Endothelial cell of umbilical vein (primary cell): ENCODE data around the gene OPRM1. TPM values are rescaled to one million over a fixed set of nuclear protein-coding genes. Genes with fewer than 3 reads are reported as not detected.

ENCODE experiments used
- BruUV-seq: library from RNA; stranded (reverse); fragments of 400-500 nt; replicated peaks from 2 replicates; lab custom pipeline; 2021; lab: Mats Ljungman, UMichigan
- CTCF ChIA-PET: fragments of 300-600, 350-600 bp; sonication (Branson Sonifier 250); formaldehyde crosslinking; loops from one replicate; lab custom pipeline; 2021; ENCODE audit warnings: antibody characterized with exemption, inconsistent platforms; lab: Charles Lee
- POLR2A ChIA-PET: fragments of 300-600, 350-600 bp; sonication (Branson Sonifier 250); formaldehyde crosslinking; loops from one replicate; lab custom pipeline; 2021; ENCODE audit warnings: antibody characterized with exemption, inconsistent platforms; lab: Charles Lee
- DNase-seq: peaks from one replicate; pipeline ENCODE4 v3.0.0-alpha.2; 2011; ENCODE audit warnings: low read depth, low spot score
- FAIRE-seq: peaks from 2 replicates; lab custom pipeline; 2011; peaks lifted over from hg19 to GRCh38; lab: Jason Lieb, UNC
- H2AFZ ChIP-seq: 2 replicates; pipeline ENCODE4 v1.6.0; 2012; ENCODE audit warnings: low read depth, low read length, control low read depth, inconsistent platforms
- H3K27ac ChIP-seq: 2 replicates; pipeline ENCODE4 v1.5.1; 2011; ENCODE audit warnings: low read depth, mild to moderate bottlenecking, control low read depth, low read length, moderate library complexity; ENCODE audit not compliant: insufficient read depth
- H3K27me3 ChIP-seq, 2 experiments: 2 replicates each; pipeline versions ENCODE4 v1.6.0 to v1.6.1; 2011; ENCODE audit warnings: low read length in 2 of 2, mixed read lengths in 1 of 2; ENCODE audit not compliant: control insufficient read depth in 2 of 2, insufficient read depth in 2 of 2
- H3K36me3 ChIP-seq, 2 experiments: 2 replicates in 1 of 2; 3 replicates in 1 of 2; pipeline ENCODE4 v1.5.1; 2011; ENCODE audit warnings: low read length in 2 of 2, mild to moderate bottlenecking in 1 of 2, moderate library complexity in 1 of 2; ENCODE audit not compliant: control insufficient read depth in 2 of 2, insufficient read depth in 2 of 2; ENCODE audit errors: extremely low read depth in 1 of 2
- H3K4me1 ChIP-seq: 3 replicates; pipeline ENCODE4 v1.5.1; 2011; ENCODE audit warnings: mild to moderate bottlenecking, low read length; ENCODE audit not compliant: control insufficient read depth, insufficient read depth; ENCODE audit errors: extremely low read depth
- H3K4me2 ChIP-seq: 2 replicates; pipeline ENCODE4 v1.6.1; 2011; ENCODE audit warnings: low read length, control low read depth, mixed read lengths; ENCODE audit not compliant: insufficient read depth
- H3K4me3 ChIP-seq, 3 experiments: fragments of 200-600 bp in 1 of 3; sonication (generic), shearing (Covaris generic) in 1 of 3; replicated peaks in 1 of 3; 2 replicates each; pipeline ENCODE4 v1.5.1; 2011 to 2016; ENCODE audit warnings: control low read depth in 3 of 3, low read length in 3 of 3, mild to moderate bottlenecking in 2 of 3, inconsistent platforms in 1 of 3, low read depth in 1 of 3, moderate library complexity in 1 of 3; ENCODE audit not compliant: insufficient read depth in 1 of 3
- H3K79me2 ChIP-seq: 2 replicates; pipeline ENCODE4 v1.6.0; 2012; ENCODE audit warnings: low read length, inconsistent platforms; ENCODE audit not compliant: control insufficient read depth, insufficient read depth
- H3K9ac ChIP-seq: replicated peaks from 2 replicates; pipeline ENCODE3; 2011; ENCODE audit warnings: low read length, control low read depth; ENCODE audit not compliant: insufficient read depth; ENCODE audit errors: extremely low read depth
- H3K9me1 ChIP-seq: replicated peaks from 3 replicates; pipeline ENCODE4 v1.6.0; 2011; ENCODE audit warnings: mild to moderate bottlenecking, low read length; ENCODE audit not compliant: control insufficient read depth, insufficient read depth; ENCODE audit errors: extremely low read depth
- H3K9me3 ChIP-seq: replicated peaks from 2 replicates; pipeline ENCODE4 v1.5.1; 2012; ENCODE audit warnings: low read length, inconsistent platforms; ENCODE audit not compliant: control insufficient read depth, insufficient read depth
- H4K20me1 ChIP-seq: replicated peaks from 2 replicates; pipeline ENCODE3; 2011; ENCODE audit warnings: mild to moderate bottlenecking, low read length; ENCODE audit not compliant: control insufficient read depth, insufficient read depth; ENCODE audit errors: extremely low read depth
- EZH2 ChIP-seq: IDR thresholded peaks from 2 replicates; pipeline ENCODE4 v1.6.1; 2012; ENCODE audit warnings: borderline replicate concordance, low read depth, mild to moderate bottlenecking, moderate library complexity, low read length, inconsistent platforms; ENCODE audit not compliant: severe bottlenecking
- FOS ChIP-seq: IDR thresholded peaks from 2 replicates; pipeline ENCODE4 v1.6.1; 2011; ENCODE audit warnings: mild to moderate bottlenecking, low read length, moderate library complexity, borderline replicate concordance; ENCODE audit not compliant: insufficient read depth
- GATA2 ChIP-seq: IDR thresholded peaks from 2 replicates; pipeline ENCODE4 v1.7.0; 2011; ENCODE audit warnings: low read depth, mild to moderate bottlenecking, moderate library complexity, mixed read lengths, low read length; ENCODE audit not compliant: insufficient read length, insufficient read depth
- JUN ChIP-seq: IDR thresholded peaks from 2 replicates; pipeline ENCODE4 v1.6.1; 2011; ENCODE audit warnings: borderline replicate concordance, low read depth; ENCODE audit not compliant: insufficient read length, insufficient read depth
- MAX ChIP-seq: IDR thresholded peaks from 2 replicates; pipeline ENCODE4 v1.6.1; 2011; ENCODE audit not compliant: insufficient read depth, insufficient read length
- MYC ChIP-seq: IDR thresholded peaks from one replicate; pipeline ENCODE4 v1.6.1; 2011; ENCODE audit warnings: mild to moderate bottlenecking, low read depth, low read length
- POLR2A ChIP-seq: IDR thresholded peaks from 2 replicates; pipeline ENCODE4 v1.6.1; 2012; ENCODE audit warnings: low read depth, mild to moderate bottlenecking, control low read depth, low read length
- POLR2AphosphoS5 ChIP-seq: IDR thresholded peaks from 2 replicates; pipeline ENCODE4 v1.6.1; 2012; ENCODE audit warnings: low read depth, mild to moderate bottlenecking, control low read depth, low read length, moderate library complexity; ENCODE audit not compliant: insufficient read depth
- dilution Hi-C: fragments of 300-500 bp; cut with MboI; formaldehyde crosslinking; loops from one replicate; pipeline ENCODE4 v1.15.0; 2019; ENCODE audit warnings: low sequenced_read_pairs; ENCODE audit not compliant: extremely low pct_ligation_motif_present
- intact Hi-C: fragments of 100-400 bp; cut with micrococcal nuclease; formaldehyde crosslinking; loops from one replicate; pipeline ENCODE4 v1.10.0; 2022
- polyA plus RNA-seq, 4 experiments: library from polyadenylated mRNA; depleted of rRNA in 3 of 4; stranded (reverse) in 3 of 4; unstranded in 1 of 4; fragments of >200 nt; gene quantifications; 2 replicates each; pipeline versions ENCODE4 v1.2.1 to v1.2.3, GENCODE V29; 2011 to 2012; ENCODE audit warnings: missing spikeins in 1 of 4
- total RNA-seq: library from RNA; stranded (reverse); gene quantifications from 2 replicates; pipeline ENCODE4 v1.2.3, GENCODE V29; 2021
- TF ChIP-seq, protein P1 (sequence below), 2 donors: IDR thresholded peaks; 1 replicate in 1 of 2; 2 replicates in 1 of 2; pipeline ENCODE4 v1.5.1; 2011; ENCODE audit warnings: low read length in 2 of 2, mild to moderate bottlenecking in 2 of 2, moderate library complexity in 2 of 2, control low read depth in 1 of 2, inconsistent platforms in 1 of 2, low read depth in 1 of 2; ENCODE audit not compliant: insufficient read depth in 1 of 2; ENCODE audit errors: extremely low read depth in 1 of 2

The OPRM1 gene
- total and polyA plus RNA-seq, 2 donors (not counting 3 experiments of a cell fraction or from before 2014, with no cell fraction given) = not detected

DNA sequence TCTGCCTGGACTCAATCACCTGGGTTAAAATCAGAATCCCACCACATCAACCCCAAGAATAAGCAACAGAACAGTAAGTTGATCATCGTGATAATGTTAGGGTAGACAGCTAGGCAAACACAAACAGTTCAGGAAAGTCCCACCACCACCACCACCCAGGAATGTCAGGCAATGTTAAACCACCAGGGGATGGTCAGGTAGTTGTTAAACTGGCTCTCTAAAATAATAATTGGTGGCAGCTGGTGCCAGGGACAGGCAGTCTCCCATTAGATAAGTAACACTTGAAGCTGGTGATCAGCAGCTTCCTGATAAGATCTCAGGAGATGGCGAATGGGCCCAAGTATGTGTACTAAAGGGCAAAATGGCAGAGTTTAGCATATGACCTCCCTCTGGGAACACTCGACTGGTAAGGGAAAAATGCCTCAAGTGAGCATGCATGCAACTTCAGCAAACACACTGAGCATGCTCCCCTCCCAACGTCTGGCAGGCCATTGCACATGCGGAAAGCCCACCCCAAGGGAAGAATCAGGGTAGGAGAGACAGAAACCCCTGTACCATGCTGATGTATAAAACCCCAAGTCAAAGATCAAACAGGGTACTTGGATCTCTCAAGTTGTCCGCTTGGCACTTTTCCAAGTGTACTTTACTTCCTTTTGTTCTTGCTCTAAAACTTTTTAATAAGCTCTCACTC is 250.9 kb downstream of the OPRM1 start:
- H3K4me1 ChIP-seq = peaks cover 18% of the 10 kb centered on the region
- no peaks in the 10 kb centered on the region for H3K9me3 ChIP-seq
- H3K4me2 ChIP-seq = no peak overlapping the region
- H2AFZ ChIP-seq = no peak overlapping the region
- H3K27ac ChIP-seq = no peak overlapping the region
- no peaks in the 10 kb centered on the region for H3K36me3 ChIP-seq
- intact Hi-C loops (loop anchor here (5.0 kb wide), 1 partner anchor 362 kb away; no protein-coding TSS in a partner anchor), dilution Hi-C loops (no loop called here)
- FAIRE-seq = no peak
- CTCF ChIA-PET = interaction anchor here (1.5 kb wide), 1 partner anchor 12 kb away, joined by 4 read pairs; no protein-coding TSS in a partner anchor
- BruUV-seq = no TSS peak
- H3K27me3 ChIP-seq = no peaks in the 10 kb centered on the region
- H4K20me1 ChIP-seq = no peaks in the 10 kb centered on the region
- no peaks in the 10 kb centered on the region for H3K9me1 ChIP-seq
- no peaks in the 10 kb centered on the region for H3K79me2 ChIP-seq
- H3K4me3 ChIP-seq = no peak overlapping the region
- no peak for DNase-seq
- POLR2A ChIA-PET = no interaction called here
- H3K9ac ChIP-seq = no peak overlapping the region
- TF ChIP-seq GATA2 = no peak
- no peak for TF ChIP-seq FOS
- no peak for TF ChIP-seq MYC
- TF ChIP-seq, protein P1, sequence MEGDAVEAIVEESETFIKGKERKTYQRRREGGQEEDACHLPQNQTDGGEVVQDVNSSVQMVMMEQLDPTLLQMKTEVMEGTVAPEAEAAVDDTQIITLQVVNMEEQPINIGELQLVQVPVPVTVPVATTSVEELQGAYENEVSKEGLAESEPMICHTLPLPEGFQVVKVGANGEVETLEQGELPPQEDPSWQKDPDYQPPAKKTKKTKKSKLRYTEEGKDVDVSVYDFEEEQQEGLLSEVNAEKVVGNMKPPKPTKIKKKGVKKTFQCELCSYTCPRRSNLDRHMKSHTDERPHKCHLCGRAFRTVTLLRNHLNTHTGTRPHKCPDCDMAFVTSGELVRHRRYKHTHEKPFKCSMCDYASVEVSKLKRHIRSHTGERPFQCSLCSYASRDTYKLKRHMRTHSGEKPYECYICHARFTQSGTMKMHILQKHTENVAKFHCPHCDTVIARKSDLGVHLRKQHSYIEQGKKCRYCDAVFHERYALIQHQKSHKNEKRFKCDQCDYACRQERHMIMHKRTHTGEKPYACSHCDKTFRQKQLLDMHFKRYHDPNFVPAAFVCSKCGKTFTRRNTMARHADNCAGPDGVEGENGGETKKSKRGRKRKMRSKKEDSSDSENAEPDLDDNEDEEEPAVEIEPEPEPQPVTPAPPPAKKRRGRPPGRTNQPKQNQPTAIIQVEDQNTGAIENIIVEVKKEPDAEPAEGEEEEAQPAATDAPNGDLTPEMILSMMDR (IDR thresholded peaks at IDR 0.05; ENCODE audit: extremely low read depth in 1 of 2, insufficient read depth in 1 of 2, low read depth in 1 of 2, low read length in 2 of 2) = no peak
- no peak for TF ChIP-seq EZH2
- no peak for TF ChIP-seq POLR2A
- TF ChIP-seq JUN = no peak
- TF ChIP-seq MAX = no peak
- no peak for TF ChIP-seq POLR2AphosphoS5
